Measurements from ENCODE around the gene CHD2. TPM values are rescaled to one million over a fixed set of nuclear protein-coding genes. Genes with fewer than 3 reads are reported as not detected.

Gene CHD2
- total and polyA plus RNA-seq, 2 donors (not counting 3 experiments of a cell fraction or from before 2014, with no cell fraction given): 53.8 to 97.9 TPM

DNA sequence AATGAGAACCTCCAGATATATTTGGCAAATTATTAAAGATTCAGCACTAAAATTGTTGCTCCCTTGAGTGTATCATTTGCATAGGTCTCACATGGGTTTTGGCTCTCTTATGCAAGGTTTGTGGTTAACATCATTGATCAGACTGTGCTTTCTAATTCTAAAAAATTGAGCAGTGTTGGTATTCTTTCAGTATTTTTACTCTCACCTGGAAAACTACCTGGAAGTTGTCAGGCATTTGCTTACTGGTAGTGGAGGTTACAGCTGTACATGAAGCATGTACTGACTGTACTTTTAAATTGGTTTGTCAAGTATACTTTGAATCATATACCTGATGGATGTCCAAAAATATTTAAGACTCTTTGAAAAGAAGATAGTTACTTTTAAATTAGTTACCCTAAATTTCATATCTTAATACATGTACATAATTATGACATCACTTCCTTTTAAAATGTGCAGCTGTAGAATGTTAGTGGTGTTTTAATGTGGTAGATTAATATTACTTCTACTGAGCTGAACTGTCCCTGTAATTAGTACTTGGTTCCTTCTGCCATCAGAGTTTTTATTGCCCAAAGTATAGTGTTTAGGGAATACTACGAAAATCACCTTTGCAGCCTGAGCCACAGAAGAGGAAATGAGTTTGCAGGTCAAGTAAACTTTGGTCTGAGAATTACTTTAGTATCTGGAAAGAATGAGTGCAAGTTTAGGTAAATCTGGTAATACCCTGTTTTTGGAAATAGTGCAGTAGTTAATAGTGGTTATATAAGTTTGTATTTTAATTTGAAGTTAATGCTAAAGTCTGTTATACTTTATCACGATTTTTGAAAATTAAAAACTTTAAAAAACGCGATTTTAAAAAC, 2.8 kb downstream of the CHD2 start:
- FAIRE-seq (no peak), DNase-seq (ENCODE audit: low read depth, low spot score) (peak; percentile 62)
- no peak overlapping the region for H2AFZ ChIP-seq (ENCODE audit: low read depth, low read length)
- H3K4me3 ChIP-seq (replicated peaks in 1 of 3; ENCODE audit: insufficient read depth in 1 of 3, low read depth in 1 of 3, low read length in 3 of 3): peak overlapping the region; percentile 64 to 100 (median 97)
- ChIA-PET CTCF (interaction anchor here (1.1 to 6.8 kb wide), 5 partner anchors 14 to 106 kb away, joined by 4 to 67 read pairs (median 7); no protein-coding TSS in a partner anchor), POLR2A (interaction anchor here (1.3 to 2.2 kb wide), 2 partner anchors 18 to 21 kb away, joined by 3 to 25 read pairs; no protein-coding TSS in a partner anchor)
- H3K9me1 ChIP-seq (replicated peaks; ENCODE audit: control insufficient read depth, extremely low read depth, insufficient read depth, low read length): no peaks in the 10 kb centered on the region
- peaks cover 91% of the 10 kb centered on the region for H3K79me2 ChIP-seq (ENCODE audit: control insufficient read depth, insufficient read depth, low read length)
- H3K36me3 ChIP-seq (ENCODE audit: control insufficient read depth in 2 of 2, extremely low read depth in 1 of 2, insufficient read depth in 2 of 2, low read length in 2 of 2): peaks cover 0 to 6% of the 10 kb centered on the region in 2 experiments
- H4K20me1 ChIP-seq (replicated peaks; ENCODE audit: control insufficient read depth, extremely low read depth, insufficient read depth, low read length): no peaks in the 10 kb centered on the region
- intact Hi-C loops (cut with micrococcal nuclease): loop anchor here (10.0 kb wide), 1 partner anchor 368 kb away; no protein-coding TSS in a partner anchor
- peak overlapping the region; percentile 99 for H3K4me2 ChIP-seq (ENCODE audit: insufficient read depth, low read length)
- H3K9me3 ChIP-seq (replicated peaks; ENCODE audit: control insufficient read depth, insufficient read depth, low read length): no peaks in the 10 kb centered on the region
- H3K4me1 ChIP-seq (ENCODE audit: control insufficient read depth, extremely low read depth, insufficient read depth, low read length): peaks cover 42% of the 10 kb centered on the region
- H3K27me3 ChIP-seq (ENCODE audit: control insufficient read depth in 2 of 2, insufficient read depth in 2 of 2, low read length in 2 of 2): no peaks in the 10 kb centered on the region
- no TSS peak for BruUV-seq (replicated peaks)
- dilution Hi-C loops (cut with MboI; ENCODE audit: extremely low pct_ligation_motif_present, low sequenced_read_pairs): loop anchor here (25.0 kb wide), 1 partner anchor 91 kb away; no protein-coding TSS in a partner anchor
- peak overlapping the region; percentile 98 for H3K27ac ChIP-seq (ENCODE audit: insufficient read depth, low read depth, low read length)
- peak overlapping the region; percentile 100 for H3K9ac ChIP-seq (replicated peaks; ENCODE audit: extremely low read depth, insufficient read depth, low read length)
- TF ChIP-seq MYC (IDR thresholded peaks at IDR 0.05; ENCODE audit: low read depth, low read length) (no peak), JUN (IDR thresholded peaks at IDR 0.05; ENCODE audit: borderline replicate concordance, insufficient read depth, insufficient read length, low read depth) (peak; percentile 31)

DNA sequence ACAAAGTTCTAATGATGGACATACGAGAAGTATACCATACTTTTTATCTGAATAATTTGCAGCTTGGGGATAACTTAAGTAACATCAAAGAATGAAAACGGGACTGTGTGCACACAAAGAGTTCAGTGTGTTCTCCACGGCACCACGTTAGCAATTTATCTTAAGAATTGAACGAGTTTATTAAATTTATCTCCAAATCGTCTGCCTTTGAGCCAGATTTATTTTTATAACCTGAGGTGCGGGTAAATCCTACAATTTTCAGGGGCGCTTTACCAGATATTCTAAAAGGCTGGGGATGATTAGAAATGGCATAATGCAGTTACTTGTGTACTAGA, 3.5 kb downstream of the CHD2 start:
- Histone ChIP-seq H3K9me1 (replicated peaks; ENCODE audit: control insufficient read depth, extremely low read depth, insufficient read depth, low read length) (no peaks in the 10 kb centered on the region), H3K79me2 (ENCODE audit: control insufficient read depth, insufficient read depth, low read length) (peaks cover 91% of the 10 kb centered on the region), H3K4me3 (replicated peaks in 1 of 3; ENCODE audit: insufficient read depth in 1 of 3, low read depth in 1 of 3, low read length in 3 of 3) (peak overlapping the region; percentile 64 to 100 (median 97)), H3K36me3 (ENCODE audit: control insufficient read depth in 2 of 2, extremely low read depth in 1 of 2, insufficient read depth in 2 of 2, low read length in 2 of 2) (peaks cover 0 to 6% of the 10 kb centered on the region in 2 experiments), H3K27me3 (ENCODE audit: control insufficient read depth in 2 of 2, insufficient read depth in 2 of 2, low read length in 2 of 2) (no peaks in the 10 kb centered on the region), H4K20me1 (replicated peaks; ENCODE audit: control insufficient read depth, extremely low read depth, insufficient read depth, low read length) (no peaks in the 10 kb centered on the region), H3K27ac (ENCODE audit: insufficient read depth, low read depth, low read length) (peak overlapping the region; percentile 98), H3K4me1 (ENCODE audit: control insufficient read depth, extremely low read depth, insufficient read depth, low read length) (peaks cover 48% of the 10 kb centered on the region), H3K4me2 (ENCODE audit: insufficient read depth, low read length) (peak overlapping the region; percentile 99), H3K9me3 (replicated peaks; ENCODE audit: control insufficient read depth, insufficient read depth, low read length) (no peaks in the 10 kb centered on the region), H3K9ac (replicated peaks; ENCODE audit: extremely low read depth, insufficient read depth, low read length) (peak overlapping the region; percentile 100), H2AFZ (ENCODE audit: low read depth, low read length) (no peak overlapping the region)
- ChIA-PET CTCF (interaction anchor here (1.1 to 6.8 kb wide), 4 partner anchors 13 to 106 kb away, joined by 5 to 67 read pairs (median 9); no protein-coding TSS in a partner anchor), POLR2A (interaction anchor here (1.0 to 2.2 kb wide), 7 partner anchors 11 to 196 kb away, joined by 3 to 25 read pairs (median 3); no protein-coding TSS in a partner anchor)
- BruUV-seq (replicated peaks): TSS peak; percentile 92
- TF ChIP-seq POLR2AphosphoS5 (IDR thresholded peaks at IDR 0.05; ENCODE audit: insufficient read depth, low read depth, low read length) (no peak), MYC (IDR thresholded peaks at IDR 0.05; ENCODE audit: low read depth, low read length) (no peak), GATA2 (IDR thresholded peaks at IDR 0.05; ENCODE audit: insufficient read depth, insufficient read length, low read depth, low read length) (no peak), FOS (IDR thresholded peaks at IDR 0.05; ENCODE audit: borderline replicate concordance, insufficient read depth, low read length) (no peak), POLR2A (IDR thresholded peaks at IDR 0.05; ENCODE audit: low read depth, low read length) (no peak), JUN (IDR thresholded peaks at IDR 0.05; ENCODE audit: borderline replicate concordance, insufficient read depth, insufficient read length, low read depth) (no peak), EZH2 (IDR thresholded peaks at IDR 0.05; ENCODE audit: borderline replicate concordance, low read depth, low read length, severe bottlenecking) (no peak)
- TF ChIP-seq, protein P1, sequence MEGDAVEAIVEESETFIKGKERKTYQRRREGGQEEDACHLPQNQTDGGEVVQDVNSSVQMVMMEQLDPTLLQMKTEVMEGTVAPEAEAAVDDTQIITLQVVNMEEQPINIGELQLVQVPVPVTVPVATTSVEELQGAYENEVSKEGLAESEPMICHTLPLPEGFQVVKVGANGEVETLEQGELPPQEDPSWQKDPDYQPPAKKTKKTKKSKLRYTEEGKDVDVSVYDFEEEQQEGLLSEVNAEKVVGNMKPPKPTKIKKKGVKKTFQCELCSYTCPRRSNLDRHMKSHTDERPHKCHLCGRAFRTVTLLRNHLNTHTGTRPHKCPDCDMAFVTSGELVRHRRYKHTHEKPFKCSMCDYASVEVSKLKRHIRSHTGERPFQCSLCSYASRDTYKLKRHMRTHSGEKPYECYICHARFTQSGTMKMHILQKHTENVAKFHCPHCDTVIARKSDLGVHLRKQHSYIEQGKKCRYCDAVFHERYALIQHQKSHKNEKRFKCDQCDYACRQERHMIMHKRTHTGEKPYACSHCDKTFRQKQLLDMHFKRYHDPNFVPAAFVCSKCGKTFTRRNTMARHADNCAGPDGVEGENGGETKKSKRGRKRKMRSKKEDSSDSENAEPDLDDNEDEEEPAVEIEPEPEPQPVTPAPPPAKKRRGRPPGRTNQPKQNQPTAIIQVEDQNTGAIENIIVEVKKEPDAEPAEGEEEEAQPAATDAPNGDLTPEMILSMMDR (IDR thresholded peaks at IDR 0.05; ENCODE audit: extremely low read depth in 1 of 2, insufficient read depth in 1 of 2, low read depth in 1 of 2, low read length in 2 of 2): no peak
- TF ChIP-seq, protein P2, sequence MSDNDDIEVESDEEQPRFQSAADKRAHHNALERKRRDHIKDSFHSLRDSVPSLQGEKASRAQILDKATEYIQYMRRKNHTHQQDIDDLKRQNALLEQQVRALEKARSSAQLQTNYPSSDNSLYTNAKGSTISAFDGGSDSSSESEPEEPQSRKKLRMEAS (IDR thresholded peaks at IDR 0.05; ENCODE audit: insufficient read depth, insufficient read length): no peak
- DNase-seq (ENCODE audit: low read depth, low spot score): no peak
- dilution Hi-C loops (cut with MboI; ENCODE audit: extremely low pct_ligation_motif_present, low sequenced_read_pairs) (loop anchor here (25.0 kb wide), 1 partner anchor 91 kb away; no protein-coding TSS in a partner anchor), intact Hi-C loops (cut with micrococcal nuclease) (loop anchor here (10.0 kb wide), 1 partner anchor 369 kb away; no protein-coding TSS in a partner anchor)
- FAIRE-seq: no peak
